ENCODE results near the gene CLEC18B. TPM values are rescaled to one million over a fixed set of nuclear protein-coding genes. Genes with fewer than 3 reads are reported as not detected.
"Not testable (repeated sequence)": the region's sequence is repeated elsewhere in the genome, so short reads cannot be mapped to it uniquely, and the experiment has no call there.

The CLEC18B gene
- total RNA-seq, 1 donor from 2014 or later = 4.9 TPM

- H3K4me2 ChIP-seq (ENCODE audit: low read length); H3K27me3 Mint-ChIP-seq (ENCODE audit: low read depth, unreplicated experiment); H3K36me3 ChIP-seq (ENCODE audit: insufficient read depth, low read length); H4K20me1 ChIP-seq (ENCODE audit: insufficient read depth, low read length); H3K4me1 Mint-ChIP-seq (ENCODE audit: low read depth, unreplicated experiment); DNase-seq (ENCODE audit: low read depth); H3K4me3 ChIP-seq (ENCODE audit: insufficient read depth, low read depth, low read length); H3K27ac ChIP-seq (ENCODE audit: low read depth, low read length); H3K27me3 ChIP-seq (ENCODE audit: insufficient read depth, low read length); H2AFZ ChIP-seq (ENCODE audit: low read depth, low read length); H3K4me1 ChIP-seq (ENCODE audit: insufficient read depth, low read length); H3K9ac ChIP-seq (ENCODE audit: low read length); H3K9me3 Mint-ChIP-seq (ENCODE audit: unreplicated experiment); H3K79me2 ChIP-seq (ENCODE audit: insufficient read depth, low read length); H3K36me3 Mint-ChIP-seq (ENCODE audit: low read depth, unreplicated experiment); H3K9me3 ChIP-seq (ENCODE audit: insufficient read depth, low read depth, low read length); FAIRE-seq; H3K4me3 Mint-ChIP-seq (ENCODE audit: unreplicated experiment); H3K27ac Mint-ChIP-seq (ENCODE audit: unreplicated experiment): not testable (repeated sequence)
These were observed 8.4 kb downstream of the CLEC18B start for GRCh38 chr16:74412775-74413390.

GRCh38 chr16:74412138-74412774, 9.0 kb downstream of the CLEC18B start:
- not testable (repeated sequence) for H3K4me2 ChIP-seq (ENCODE audit: low read length); H3K9me3 Mint-ChIP-seq (ENCODE audit: unreplicated experiment); H4K20me1 ChIP-seq (ENCODE audit: insufficient read depth, low read length); H3K27me3 ChIP-seq (ENCODE audit: insufficient read depth, low read length); DNase-seq (ENCODE audit: low read depth); FAIRE-seq; H3K9me3 ChIP-seq (ENCODE audit: insufficient read depth, low read depth, low read length); H3K27ac Mint-ChIP-seq (ENCODE audit: unreplicated experiment); H3K4me1 ChIP-seq (ENCODE audit: insufficient read depth, low read length); H3K4me3 Mint-ChIP-seq (ENCODE audit: unreplicated experiment); H3K36me3 Mint-ChIP-seq (ENCODE audit: low read depth, unreplicated experiment); H3K4me3 ChIP-seq (ENCODE audit: insufficient read depth, low read depth, low read length); H3K36me3 ChIP-seq (ENCODE audit: insufficient read depth, low read length); H3K79me2 ChIP-seq (ENCODE audit: insufficient read depth, low read length); H3K9ac ChIP-seq (ENCODE audit: low read length); H3K27ac ChIP-seq (ENCODE audit: low read depth, low read length); H3K4me1 Mint-ChIP-seq (ENCODE audit: low read depth, unreplicated experiment); H3K27me3 Mint-ChIP-seq (ENCODE audit: low read depth, unreplicated experiment); H2AFZ ChIP-seq (ENCODE audit: low read depth, low read length)

GRCh38 chr16:74410981-74411380, 10.3 kb downstream of the CLEC18B start:
- not testable (repeated sequence) for H3K4me1 Mint-ChIP-seq (ENCODE audit: low read depth, unreplicated experiment); H3K27me3 ChIP-seq (ENCODE audit: insufficient read depth, low read length); H3K9me3 Mint-ChIP-seq (ENCODE audit: unreplicated experiment); H3K9ac ChIP-seq (ENCODE audit: low read length); H4K20me1 ChIP-seq (ENCODE audit: insufficient read depth, low read length); FAIRE-seq; H3K36me3 Mint-ChIP-seq (ENCODE audit: low read depth, unreplicated experiment); H3K36me3 ChIP-seq (ENCODE audit: insufficient read depth, low read length); H3K27ac ChIP-seq (ENCODE audit: low read depth, low read length); H3K27ac Mint-ChIP-seq (ENCODE audit: unreplicated experiment); H3K4me2 ChIP-seq (ENCODE audit: low read length); H3K27me3 Mint-ChIP-seq (ENCODE audit: low read depth, unreplicated experiment); DNase-seq (ENCODE audit: low read depth); H3K79me2 ChIP-seq (ENCODE audit: insufficient read depth, low read length); H3K9me3 ChIP-seq (ENCODE audit: insufficient read depth, low read depth, low read length); H3K4me3 Mint-ChIP-seq (ENCODE audit: unreplicated experiment); H3K4me3 ChIP-seq (ENCODE audit: insufficient read depth, low read depth, low read length); H2AFZ ChIP-seq (ENCODE audit: low read depth, low read length); H3K4me1 ChIP-seq (ENCODE audit: insufficient read depth, low read length)

- not testable (repeated sequence) for H3K27me3 Mint-ChIP-seq (ENCODE audit: low read depth, unreplicated experiment); H3K36me3 Mint-ChIP-seq (ENCODE audit: low read depth, unreplicated experiment); H3K4me3 ChIP-seq (ENCODE audit: insufficient read depth, low read depth, low read length); H3K9ac ChIP-seq (ENCODE audit: low read length); H3K4me2 ChIP-seq (ENCODE audit: low read length); H3K27ac ChIP-seq (ENCODE audit: low read depth, low read length); FAIRE-seq; H3K27me3 ChIP-seq (ENCODE audit: insufficient read depth, low read length); DNase-seq (ENCODE audit: low read depth); H3K9me3 Mint-ChIP-seq (ENCODE audit: unreplicated experiment); H3K4me3 Mint-ChIP-seq (ENCODE audit: unreplicated experiment); H4K20me1 ChIP-seq (ENCODE audit: insufficient read depth, low read length); H3K79me2 ChIP-seq (ENCODE audit: insufficient read depth, low read length); H3K36me3 ChIP-seq (ENCODE audit: insufficient read depth, low read length); H3K4me1 ChIP-seq (ENCODE audit: insufficient read depth, low read length); H3K27ac Mint-ChIP-seq (ENCODE audit: unreplicated experiment); H3K9me3 ChIP-seq (ENCODE audit: insufficient read depth, low read depth, low read length); H3K4me1 Mint-ChIP-seq (ENCODE audit: low read depth, unreplicated experiment); H2AFZ ChIP-seq (ENCODE audit: low read depth, low read length)
These were observed 11.0 kb downstream of the CLEC18B start for GRCh38 chr16:74410057-74410957.

GRCh38 chr16:74409185-74409981, 11.9 kb downstream of the CLEC18B start:
- not testable (repeated sequence) for H3K4me1 Mint-ChIP-seq (ENCODE audit: low read depth, unreplicated experiment); H3K4me1 ChIP-seq (ENCODE audit: insufficient read depth, low read length); H3K27me3 Mint-ChIP-seq (ENCODE audit: low read depth, unreplicated experiment); H3K36me3 ChIP-seq (ENCODE audit: insufficient read depth, low read length); H3K4me3 Mint-ChIP-seq (ENCODE audit: unreplicated experiment); H2AFZ ChIP-seq (ENCODE audit: low read depth, low read length); H3K9me3 ChIP-seq (ENCODE audit: insufficient read depth, low read depth, low read length); H3K27me3 ChIP-seq (ENCODE audit: insufficient read depth, low read length); H3K9me3 Mint-ChIP-seq (ENCODE audit: unreplicated experiment); H3K27ac ChIP-seq (ENCODE audit: low read depth, low read length); FAIRE-seq; H3K9ac ChIP-seq (ENCODE audit: low read length); DNase-seq (ENCODE audit: low read depth); H4K20me1 ChIP-seq (ENCODE audit: insufficient read depth, low read length); H3K27ac Mint-ChIP-seq (ENCODE audit: unreplicated experiment); H3K79me2 ChIP-seq (ENCODE audit: insufficient read depth, low read length); H3K4me3 ChIP-seq (ENCODE audit: insufficient read depth, low read depth, low read length); H3K36me3 Mint-ChIP-seq (ENCODE audit: low read depth, unreplicated experiment); H3K4me2 ChIP-seq (ENCODE audit: low read length)

Measured in astrocyte (in vitro differentiated cells and primary cell).